ENCODE data around the gene GSE1.

GSE1 gene

DNA sequence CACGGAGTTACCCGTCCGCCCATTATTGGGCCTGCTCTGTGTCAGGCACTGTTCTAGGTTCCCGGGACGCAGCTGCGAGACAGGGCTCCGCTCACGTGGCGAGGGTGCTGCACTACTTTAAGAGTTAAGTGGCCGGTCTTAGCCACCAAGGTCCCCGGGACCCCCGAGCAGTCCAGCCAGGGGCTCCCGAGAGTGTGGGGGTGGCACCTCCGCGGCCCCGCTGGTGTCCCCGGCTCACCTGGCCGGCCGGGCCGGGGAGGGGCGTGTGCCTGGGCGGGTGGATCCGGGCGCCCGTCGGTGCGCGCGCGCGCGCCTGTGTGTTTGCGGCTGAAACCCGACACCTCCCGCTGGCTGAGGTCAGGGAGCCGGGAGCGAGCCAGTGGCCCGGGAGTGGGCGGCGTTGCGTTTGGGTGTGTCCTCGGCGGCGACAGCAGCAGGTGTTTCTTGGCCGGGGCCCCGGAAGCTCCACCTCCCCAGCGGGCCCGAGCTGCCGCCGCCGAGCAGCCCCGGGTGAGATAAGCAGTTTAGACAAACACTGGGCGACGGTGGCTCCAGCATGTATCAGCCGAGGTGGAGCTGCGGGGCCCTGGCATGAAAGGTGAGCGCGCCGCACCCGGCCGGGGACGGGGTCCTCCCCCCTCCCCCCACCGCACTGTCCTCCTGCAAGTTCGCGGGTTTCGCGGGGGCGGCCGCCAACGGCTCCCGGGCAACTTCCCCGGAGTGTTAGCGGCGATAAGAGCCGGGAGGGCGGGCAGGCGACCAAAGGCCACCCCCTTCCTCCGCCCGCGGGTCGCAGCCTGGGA lies at the start of gene GSE1:
GSE1 (plus strand) TSS at position 522 of the 803 bp plus-strand sequence; CDS start at position 592, 70 bp downstream.
- DNase-seq: peak; percentile 72

DNA sequence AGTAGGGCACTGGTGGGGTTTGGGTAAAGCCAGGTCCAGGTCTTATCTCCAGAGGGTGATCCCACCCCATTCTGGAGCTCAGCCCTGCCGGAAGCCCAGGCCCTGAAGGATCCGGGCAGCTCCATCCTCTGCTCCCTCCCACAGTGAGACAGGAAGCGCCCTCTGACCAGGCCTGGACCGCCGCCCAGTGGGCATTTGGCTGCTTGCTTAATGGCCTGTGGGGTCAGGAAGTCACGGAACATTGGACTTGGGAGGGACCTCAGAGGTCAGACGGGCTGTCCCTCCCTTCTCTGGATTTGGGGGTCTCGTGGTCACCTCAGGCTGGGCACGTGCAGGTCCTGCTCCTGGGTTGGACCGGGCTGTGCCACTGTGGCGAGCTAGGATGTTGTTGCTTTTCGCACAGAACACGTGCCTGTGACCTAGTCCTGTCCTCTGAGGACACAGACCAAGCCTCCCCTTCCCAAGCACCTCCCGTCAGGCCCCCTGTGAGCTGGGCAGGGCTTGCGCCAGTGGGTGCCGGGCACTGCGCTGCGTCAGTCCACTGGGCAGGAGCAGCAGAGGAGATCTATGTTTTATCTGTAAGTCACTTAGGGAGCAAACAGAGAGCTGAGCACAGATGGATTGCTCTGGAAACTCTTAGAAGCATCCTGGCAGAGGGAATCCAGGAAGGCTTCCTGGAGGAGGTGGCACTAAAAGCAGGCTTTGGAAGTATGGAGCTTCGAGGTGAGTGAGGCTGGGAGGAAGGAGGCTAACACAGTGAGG lies 49.4 kb upstream of the GSE1 start:
- no peak for DNase-seq

DNA sequence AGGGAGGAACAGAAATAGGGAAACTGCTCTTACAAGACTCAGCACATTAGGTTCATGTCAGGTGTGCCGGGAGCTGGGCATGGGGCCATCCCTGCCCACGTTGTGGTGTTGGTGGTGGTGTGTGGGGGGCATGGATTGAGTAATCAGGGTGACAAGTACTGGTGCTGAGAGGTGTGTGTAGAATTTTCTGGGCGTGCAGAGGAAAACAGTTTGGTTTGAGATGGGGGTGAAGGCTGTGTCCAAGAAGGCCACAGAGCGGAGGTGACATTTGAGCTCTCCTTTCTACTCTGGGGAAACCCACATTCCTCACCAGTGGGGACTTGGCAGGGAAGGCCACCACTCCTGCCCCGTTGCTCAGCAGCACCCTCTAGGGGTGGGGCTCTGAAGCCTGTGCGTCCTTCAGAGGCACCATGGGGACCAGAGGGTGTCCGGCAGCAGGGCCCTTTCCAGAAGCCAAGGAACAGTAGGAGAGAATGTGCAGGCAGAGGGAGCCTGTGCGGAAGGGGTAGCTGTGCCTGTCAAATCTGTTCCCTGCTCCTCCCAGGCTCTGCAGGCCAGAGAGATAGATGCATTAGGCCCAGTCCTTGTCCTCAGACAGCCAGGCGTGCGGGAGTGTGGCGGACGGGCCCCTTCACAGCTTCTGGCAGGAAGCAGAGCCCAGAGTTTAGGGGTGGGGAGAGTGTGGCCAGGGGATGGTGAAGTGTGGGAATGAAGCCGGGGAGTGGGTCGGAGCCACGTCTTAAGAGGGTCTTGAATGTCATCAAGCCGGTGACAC lies 48.7 kb upstream of the GSE1 start:
- DNase-seq: no peak

DNA sequence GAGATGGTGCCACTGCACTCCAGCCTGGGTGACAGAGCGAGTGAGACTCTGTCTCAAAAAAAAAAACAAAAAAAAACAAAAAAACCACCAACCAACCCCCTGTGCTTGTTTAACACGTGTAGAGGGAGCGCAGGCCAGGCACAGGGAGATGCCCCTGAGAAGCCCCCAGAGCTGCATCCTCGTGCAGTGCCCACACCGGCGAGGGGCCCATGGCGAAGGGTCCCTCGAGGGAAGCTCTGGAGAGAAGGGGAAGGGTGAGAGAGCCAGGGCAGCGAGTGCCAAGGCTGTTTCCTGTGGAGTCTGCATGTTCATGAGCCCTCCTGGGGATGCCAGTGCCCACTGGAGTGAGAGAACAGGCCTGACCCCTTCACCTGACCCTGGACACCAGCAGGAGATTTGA lies 47.8 kb upstream of the GSE1 start:
- no peak for DNase-seq

DNA sequence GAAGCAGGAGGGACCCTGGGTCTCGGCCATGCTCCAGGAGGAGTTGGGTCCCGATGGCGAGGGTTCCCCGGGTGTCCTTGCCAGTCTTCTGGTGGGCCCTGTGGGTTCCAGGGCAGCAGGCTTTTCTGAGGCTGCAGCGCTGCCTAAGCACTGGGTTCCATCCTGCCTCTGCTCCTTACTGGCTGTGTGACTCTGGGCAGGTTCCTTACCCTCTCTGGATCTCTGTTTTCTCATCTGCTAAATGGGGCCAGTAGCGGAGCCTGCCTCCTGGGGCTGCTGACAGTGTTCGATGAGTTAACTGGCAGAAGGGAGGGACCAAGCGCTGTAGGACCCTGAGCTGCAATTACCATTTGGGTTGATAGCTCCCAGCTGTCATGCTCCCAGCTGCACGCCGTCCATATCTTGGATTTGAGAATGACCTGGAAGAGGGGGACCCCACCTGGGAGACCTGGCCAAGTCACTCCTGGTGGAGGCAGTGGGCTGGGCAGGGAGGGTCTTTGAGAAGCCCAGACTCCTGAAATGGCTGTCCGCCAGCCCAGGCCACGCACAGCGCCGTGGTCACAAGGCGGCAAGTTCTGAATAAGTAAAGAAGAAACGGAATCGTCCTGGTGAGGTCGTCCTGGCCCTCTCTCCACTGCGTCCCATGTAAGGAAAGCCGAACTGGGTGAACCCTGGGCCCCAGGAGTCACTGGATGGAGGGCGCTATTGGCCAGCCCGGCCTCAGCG lies 47.2 kb upstream of the GSE1 start:
- no peak for DNase-seq

DNA sequence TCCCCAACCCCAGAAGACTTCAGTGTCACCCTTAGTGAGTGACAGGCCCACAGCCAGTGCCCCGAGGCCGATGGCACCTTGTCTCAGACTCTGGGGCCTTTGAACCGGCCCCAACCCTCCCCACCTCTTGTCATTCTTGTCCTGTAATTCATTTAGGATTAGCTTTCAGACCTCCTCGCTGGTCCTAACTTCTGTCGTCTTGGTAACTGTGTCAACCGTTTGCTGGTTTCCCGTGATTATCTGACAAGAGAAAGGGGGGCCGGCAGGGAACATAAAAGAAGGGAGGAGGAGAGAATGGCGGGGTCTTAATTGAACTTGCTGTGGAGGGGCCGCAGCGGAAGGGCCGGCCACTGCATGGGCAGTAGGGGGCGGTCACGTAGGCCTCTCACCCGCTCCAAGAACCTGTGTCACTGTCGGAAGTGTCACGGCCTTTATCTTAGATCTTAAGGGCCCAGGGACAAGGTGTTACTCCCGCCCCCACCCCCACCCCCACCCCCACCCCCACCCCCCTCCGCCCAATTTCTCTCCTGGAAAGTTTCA lies 46.5 kb upstream of the GSE1 start:
- no peak for DNase-seq

DNA sequence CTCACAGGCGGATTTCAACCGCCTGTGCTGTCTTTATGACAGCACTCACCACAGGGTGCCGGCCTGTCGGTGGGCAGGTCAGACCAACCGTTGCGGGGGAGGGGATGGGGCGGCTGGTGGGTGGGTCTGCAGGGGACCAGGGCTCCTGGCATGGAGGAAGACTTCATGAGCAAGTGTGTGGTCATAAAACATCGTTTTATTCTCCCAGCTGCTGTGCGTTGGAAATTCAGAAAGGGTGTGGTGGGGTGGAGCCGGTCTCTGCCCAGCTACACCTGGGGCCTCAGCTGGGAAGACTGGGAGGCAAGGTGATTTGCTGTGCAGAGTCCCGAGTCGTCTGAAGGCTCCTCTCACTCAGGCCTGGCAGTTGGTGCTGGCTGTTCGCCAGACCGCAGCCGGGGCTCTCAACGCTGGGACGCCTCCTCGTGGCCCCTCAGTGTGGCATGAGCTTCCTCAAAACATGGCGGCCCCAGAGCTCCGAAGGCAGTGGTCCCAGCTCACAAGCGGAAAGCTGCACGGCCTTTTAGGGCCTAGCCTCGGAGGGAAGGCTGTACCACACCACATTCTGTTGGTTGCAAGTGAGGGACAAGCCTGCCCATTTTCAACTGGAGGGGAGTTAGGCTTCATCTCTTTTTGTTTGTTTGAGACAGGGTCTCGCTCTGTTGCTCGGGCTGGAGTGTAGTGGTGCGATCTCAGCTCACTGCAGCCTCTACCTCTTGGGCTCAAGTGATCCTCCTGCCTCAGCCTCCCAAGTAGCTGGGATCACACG lies 45.8 kb upstream of the GSE1 start:
- DNase-seq: no peak

DNA sequence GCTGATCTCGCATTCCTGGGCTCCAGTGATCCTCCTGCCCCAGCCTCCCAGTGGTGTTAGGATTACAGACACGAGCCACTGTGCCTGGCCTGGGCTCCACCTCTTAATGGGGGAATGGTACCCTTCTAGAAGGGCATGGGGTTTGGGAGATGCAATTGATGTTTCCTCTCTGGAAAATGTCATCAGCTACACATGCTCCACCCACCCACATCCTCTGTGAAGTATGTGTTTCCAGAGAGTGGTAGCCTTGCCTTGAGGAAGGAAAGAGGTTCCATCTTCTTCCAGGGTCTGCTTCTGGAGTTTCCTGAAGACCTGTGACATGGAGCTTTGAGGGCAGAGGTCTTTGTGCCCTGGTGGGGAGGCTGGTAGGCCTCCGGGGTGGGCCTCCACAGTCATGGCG lies 45.2 kb upstream of the GSE1 start:
- DNase-seq: no peak

DNA sequence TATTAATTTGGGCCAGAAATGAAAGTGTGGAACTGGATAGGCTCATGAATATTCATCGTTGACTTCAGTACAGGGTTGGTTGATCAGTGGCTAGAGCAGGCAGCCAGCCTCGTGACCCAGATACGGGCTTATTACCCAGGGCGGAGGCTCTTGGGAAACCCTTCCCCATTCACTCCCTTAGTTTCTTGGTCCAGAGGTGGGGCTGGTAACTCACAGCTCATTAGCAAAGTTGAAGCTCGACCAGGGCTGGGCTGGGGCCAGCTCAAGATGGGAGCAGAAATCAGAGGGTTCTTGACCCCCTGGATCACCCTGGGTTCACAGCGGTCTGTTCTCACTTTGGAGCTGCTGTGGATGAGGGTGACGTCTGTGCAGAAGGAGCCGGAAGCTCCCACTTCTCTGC lies 44.6 kb upstream of the GSE1 start:
- no peak for DNase-seq

DNA sequence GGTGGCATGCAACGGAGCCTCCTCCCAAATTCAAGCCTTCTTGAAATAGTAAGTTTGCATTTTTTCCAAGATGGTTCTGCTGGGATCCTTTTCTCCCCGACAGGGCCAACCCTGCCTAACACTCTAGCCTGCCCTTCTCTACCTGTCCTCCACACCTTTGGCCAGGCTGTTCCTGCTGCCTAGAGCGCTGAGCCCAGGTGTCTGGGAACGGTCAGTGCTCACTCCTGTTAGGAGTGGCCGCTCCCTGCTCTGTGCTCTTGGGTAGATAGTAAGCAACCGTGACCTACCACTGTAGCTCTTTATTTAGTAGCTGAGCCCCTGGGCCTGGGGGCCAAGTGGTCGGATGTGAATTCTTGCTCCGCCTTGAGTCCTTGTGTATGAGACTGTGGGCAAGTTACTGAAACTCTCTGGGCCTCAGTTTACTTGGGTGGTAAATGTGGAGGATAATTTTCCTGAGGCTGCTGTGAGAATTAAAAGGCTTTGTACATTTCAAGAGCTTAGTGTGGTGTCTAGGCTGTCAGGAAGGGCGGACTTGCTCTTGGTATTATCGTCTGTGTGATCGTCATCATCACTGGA lies 44.0 kb upstream of the GSE1 start:
- DNase-seq: no peak

DNA sequence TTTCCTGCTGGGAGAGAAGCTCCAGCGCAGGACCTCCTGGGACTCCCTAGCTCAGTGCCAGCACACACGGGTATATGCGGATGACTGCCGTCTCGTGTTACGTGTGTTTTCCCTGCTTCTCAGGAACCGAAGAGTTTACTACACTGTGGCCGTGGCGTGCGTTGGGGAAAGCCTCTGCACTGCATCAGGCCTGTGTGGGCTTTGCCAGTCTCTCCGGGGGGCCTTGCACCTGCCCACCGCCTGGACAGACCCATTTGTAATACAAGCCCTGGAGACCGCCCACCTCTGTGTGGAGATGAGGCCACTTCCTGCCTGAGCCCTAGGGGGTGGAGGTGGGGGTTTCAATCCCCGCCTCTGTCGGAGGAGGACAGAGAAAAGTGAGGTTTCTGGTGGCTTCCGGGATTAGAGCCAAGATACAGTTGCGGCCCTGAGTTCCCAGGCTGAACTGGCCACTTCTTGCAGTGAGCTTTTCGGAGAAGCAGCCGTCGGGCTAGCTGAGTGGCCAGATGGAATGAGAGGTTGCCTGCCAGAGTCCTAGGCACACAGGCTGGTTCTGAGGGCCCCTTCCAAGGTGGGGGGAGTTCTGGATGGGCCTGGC lies 43.4 kb upstream of the GSE1 start:
- DNase-seq: no peak

DNA sequence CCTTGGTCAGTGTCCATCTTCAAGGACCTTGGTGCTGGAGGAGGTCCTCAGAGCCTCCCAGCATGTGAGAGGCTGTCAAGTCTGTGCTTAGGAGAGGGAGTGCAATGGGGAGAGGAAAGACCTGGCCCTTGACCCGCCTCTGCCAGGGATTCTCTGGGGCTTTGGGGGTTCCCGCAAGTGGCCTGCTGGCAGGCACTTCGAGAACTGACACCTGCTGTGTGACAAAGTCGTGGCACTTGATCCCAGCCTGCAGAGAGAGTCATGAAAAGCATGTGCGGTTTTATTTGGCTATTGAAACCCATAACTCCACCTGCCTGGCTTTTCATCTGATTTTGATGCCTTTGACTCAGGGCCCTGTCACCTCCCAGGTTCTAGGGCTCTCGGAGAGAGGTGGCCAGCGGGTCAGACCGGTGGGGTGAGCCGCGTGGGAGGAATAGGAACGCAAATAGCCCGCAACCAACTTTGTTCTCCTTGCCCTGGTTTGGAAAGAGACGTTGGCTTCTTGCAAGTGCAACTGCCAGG lies 42.8 kb upstream of the GSE1 start:
- no peak for DNase-seq

DNA sequence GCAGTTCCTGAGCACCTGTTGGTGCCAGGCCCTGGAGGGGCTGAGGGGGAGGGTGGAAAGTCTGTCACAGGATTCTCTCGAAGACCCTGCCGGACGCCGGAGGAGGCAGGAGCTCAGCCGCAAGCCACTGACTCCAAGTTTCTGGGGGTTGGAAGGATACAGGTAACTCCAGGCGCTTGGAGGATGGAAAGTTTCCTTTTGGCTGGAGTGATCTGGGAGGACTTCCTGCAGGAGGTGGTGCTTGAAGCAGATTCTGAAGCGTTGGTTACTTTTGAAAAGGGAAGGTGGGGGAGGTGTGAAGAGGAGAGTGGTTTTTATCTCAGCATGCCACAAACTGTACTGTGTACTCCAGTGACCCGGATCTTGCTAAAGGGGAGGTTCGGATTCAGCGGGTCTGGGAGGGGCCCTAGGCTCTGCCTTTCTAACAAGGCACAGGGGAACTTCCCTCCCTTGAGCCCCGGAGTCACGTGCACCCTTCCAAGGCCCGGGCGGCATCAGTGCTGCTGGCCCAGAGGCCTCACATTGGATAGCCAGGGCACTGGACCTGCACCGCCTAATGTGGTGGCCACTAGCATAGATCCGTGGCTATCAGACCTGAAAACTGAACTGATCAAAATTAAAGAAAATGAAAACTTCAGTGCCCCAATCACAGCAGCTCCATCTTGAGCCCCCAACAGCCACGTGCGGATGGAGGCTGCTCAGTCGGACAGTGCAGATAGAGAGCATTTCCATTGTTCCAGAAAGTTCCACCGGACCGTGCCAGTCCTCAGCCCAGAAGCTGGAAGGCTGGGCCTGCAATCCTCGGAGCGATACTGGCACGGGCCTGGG lies 42.2 kb upstream of the GSE1 start:
- no peak for DNase-seq

DNA sequence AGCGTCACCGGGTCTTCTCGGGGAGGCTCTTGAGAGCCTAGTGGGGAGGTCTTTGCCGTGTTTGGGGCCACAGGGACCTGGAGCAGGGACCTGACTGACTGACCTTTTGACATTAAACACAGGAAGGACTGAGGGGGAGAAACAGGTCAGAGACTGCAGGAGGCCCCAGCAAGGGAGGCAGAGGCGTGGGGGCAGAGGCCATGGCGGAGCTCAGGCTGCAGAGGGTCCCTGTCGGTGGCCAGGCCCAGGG lies 41.6 kb upstream of the GSE1 start:
- DNase-seq: no peak

DNA sequence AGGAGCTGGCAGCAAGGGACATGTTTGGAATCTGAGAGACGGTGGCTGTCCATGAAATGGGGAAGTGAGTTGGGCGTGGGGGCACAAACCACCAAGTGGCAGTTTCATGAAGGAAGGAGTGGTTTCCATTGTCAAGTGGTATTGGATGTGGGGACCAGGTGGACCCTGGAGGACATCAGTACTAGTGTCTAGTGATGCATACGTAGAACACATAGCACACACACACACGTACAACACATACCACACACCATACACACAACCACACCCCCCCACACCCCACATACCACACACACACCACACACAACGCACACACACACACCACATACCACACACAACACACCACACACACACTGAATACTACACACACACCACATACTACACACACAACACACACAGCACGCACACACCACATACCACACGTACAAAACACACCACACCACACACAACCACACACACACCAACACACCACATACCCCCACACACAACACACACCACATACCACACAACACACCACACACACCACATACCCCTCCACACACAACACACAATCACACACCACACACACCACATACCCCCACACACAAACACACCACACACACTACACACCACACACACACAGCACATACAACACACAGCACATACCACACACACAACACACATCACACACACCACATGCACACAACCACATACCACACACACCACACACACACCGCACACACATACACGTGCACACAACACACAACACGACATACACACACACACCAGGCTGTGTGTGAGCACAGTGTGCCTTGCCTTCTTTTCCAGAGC lies 41.1 kb upstream of the GSE1 start:
- no peak for DNase-seq

DNA sequence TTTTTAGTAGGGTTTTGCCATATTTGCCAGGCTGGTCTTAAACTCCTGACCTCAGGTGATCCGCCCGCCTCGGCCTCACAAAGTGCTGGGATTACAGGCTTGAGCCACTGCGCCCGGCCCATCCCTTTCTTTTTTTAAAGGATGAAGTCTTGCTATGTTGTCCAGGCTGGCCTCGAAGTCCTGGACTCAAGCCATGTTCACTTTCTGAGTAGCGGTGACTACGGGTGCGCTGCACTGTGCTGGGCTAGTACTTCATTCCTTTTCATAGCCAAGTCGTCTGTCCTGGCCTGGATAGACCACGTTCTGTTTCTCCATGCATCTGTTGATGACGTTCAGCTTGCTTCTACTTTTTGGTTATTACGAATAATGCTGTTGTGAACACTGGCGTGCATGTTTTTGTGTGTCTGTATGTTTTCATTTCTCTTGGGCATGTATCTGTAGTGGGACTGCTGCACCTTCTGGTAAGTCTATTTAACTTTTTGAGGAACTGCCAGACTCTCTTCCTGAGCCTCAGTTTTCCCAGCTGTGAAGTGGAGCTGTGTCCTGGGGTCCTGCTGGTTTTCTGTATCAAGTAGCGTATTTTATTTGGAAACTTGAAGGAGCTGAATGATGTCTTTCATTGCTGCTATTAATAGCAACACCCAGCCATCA lies 40.0 kb upstream of the GSE1 start:
- DNase-seq: no peak

DNA sequence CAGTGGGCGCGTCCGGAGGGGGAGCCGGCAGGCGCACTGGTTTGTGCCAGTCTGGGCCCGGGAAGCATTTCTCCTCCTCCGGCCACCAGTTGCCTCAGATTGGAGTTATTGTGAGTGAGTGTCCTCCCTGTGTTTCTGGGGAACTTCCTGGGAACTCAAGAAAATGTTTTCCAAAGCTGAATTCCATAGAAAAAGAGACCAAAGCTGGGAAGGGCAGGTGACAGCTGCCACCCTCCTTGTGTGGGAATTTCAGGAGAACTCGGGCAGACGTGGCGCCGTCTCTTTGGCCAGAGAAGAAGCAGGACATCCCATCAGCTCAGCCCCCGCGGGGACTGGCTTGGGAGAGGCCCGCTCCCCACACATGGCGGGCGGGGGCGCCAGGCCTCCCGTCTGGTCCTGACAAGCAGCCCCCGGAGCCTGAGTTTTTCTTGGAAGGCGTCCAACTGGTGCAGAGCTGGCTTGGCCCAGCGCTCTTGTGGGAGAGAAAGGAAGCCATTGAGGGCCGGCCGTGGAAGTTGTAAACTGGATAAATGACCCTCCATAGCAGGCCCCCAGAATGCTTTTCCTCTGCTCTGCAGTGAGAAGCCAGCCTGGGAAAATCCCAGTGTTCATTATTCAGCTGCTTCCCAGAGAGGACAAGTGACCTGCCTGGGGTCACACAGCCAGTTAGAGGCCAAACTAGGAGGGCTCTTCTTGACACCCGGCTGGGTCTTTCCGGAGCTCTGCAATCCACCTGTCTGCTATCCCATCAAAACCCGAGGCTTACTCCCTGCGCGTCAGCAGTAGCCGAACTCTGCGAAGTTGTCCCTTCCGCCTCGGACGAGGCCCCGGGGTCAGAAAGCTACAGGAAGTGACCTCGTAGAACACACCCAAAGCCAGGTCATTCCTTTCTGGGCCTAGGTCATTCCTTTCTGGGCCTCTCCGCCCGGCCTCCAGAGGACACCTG lies 39.2 kb upstream of the GSE1 start:
- no peak for DNase-seq

Measured in NCI-H1694 (cell line).